ENCODE data around the gene CCDC152.

DNA sequence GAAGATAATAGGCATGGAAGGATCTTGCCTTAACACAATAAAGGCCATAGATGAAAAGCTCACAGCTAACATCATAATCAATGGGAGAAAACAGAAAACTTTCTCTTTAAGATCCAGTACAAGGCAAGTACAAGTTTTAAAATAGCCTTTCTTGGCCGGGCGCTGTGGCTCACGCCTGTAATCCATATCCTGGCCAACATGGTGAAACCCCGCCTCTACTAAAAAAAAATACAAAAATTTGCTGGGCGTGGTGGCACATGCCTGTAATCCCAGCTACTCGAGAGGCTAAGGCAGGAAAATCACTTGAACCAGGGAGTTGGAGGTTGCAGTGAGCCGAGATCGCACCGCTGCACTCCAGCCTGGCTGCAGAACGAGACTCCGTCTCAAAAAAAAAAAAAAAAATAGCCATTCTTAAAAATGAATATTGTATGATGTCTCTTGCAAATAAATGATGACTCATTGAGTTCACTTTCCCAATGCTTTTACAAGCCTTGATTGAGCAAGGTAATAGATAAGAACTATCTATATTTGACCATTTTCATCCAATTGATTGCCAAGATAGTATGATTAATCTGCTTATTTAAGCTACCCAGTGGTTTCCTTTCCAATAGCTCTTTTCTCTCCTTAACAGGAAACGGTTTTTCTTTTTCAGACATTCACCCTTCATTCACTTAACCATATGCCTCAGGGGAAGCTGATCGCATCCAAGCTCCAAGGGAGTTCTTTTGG lies 15.8 kb downstream of the CCDC152 start:
- no peak for TF ChIP-seq EP300 (IDR thresholded peaks at IDR 0.05)
- TF ChIP-seq, protein P1, sequence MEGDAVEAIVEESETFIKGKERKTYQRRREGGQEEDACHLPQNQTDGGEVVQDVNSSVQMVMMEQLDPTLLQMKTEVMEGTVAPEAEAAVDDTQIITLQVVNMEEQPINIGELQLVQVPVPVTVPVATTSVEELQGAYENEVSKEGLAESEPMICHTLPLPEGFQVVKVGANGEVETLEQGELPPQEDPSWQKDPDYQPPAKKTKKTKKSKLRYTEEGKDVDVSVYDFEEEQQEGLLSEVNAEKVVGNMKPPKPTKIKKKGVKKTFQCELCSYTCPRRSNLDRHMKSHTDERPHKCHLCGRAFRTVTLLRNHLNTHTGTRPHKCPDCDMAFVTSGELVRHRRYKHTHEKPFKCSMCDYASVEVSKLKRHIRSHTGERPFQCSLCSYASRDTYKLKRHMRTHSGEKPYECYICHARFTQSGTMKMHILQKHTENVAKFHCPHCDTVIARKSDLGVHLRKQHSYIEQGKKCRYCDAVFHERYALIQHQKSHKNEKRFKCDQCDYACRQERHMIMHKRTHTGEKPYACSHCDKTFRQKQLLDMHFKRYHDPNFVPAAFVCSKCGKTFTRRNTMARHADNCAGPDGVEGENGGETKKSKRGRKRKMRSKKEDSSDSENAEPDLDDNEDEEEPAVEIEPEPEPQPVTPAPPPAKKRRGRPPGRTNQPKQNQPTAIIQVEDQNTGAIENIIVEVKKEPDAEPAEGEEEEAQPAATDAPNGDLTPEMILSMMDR (IDR thresholded peaks at IDR 0.05), result no peak
- TF ChIP-seq POLR2AphosphoS5 (IDR thresholded peaks at IDR 0.05), result no peak

Measured in suprapubic skin (tissue), 4 donors.